Astrocyte (in vitro differentiated cells and primary cell): ENCODE results near the gene SLC12A4.

ENCODE experiments used
- CTCF ChIP-seq: IDR thresholded peaks from 2 replicates; pipeline ENCODE4 v1.5.1; 2011; ENCODE audit warnings: low read depth, mild to moderate bottlenecking, inconsistent platforms, low read length, moderate library complexity; ENCODE audit not compliant: insufficient read depth
- EZH2 ChIP-seq: IDR thresholded peaks from 2 replicates; pipeline ENCODE4 v1.6.1; 2012; ENCODE audit warnings: mild to moderate bottlenecking, low read length, inconsistent platforms; ENCODE audit not compliant: insufficient read depth

GRCh38 chr16:67999985-68000384 is 31.5 kb upstream of the SLC12A4 start:
- TF ChIP-seq CTCF (no peak), EZH2 (no peak)
